ENCODE results near the gene TSPAN32.

DNA sequence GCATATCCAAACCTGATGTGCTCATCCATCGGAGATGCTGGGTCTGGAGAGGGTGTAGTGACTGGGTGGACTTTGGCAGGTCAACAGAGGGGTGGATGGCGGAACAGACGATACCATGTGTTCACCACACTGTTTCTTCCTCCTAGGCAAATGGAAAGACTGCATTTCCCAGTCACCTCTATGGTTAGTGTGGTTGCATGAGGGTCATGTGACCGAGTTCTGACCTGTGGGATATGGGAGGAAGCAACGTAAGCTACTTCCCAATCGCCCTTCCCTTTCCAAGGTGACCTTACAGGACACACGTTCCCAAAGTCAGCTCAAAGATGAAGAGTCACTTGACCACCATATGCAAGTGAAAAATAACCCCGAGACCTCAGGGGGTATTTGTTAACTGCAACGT lies 27.7 kb downstream of the TSPAN32 start:
- TF ChIP-seq CREB1 (IDR thresholded peaks at IDR 0.05; ENCODE audit: low read depth) (no peak), EP300 (IDR thresholded peaks at IDR 0.05; ENCODE audit: borderline replicate concordance) (no peak)
- TF ChIP-seq, protein P1, sequence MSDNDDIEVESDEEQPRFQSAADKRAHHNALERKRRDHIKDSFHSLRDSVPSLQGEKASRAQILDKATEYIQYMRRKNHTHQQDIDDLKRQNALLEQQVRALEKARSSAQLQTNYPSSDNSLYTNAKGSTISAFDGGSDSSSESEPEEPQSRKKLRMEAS (IDR thresholded peaks at IDR 0.05) = no peak

Measured in Ishikawa (cell line).